Activated CD4-positive, alpha-beta T cell treated with anti-CD3 and anti-CD28 coated beads, Interleukin-2, amount 50 U/mL, for 48 hours (primary cell): ENCODE results near the gene SBF2.

Source experiments
- DNase-seq, 2 experiments: peaks; one replicate each; pipeline ENCODE4 v3.0.0-alpha.2; 2020

Gene SBF2

DNA sequence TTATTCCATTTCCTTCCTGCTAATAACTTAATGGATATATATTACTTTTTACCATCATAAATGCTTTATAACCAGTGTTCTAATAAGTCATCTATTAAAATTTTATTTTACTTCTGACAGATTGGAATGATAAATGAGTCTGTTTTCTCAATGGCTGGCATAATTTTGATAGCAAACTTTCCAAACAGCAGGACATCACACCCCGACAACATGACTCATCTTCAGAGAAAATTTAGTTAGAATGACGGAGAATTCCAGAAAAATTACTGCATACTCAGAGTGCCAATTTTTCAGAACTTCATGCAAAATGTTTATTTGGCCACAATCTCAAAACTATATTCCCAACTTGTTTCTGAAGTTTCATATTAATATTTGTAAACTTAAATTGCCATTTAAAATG lies 455.8 kb downstream of the SBF2 start:
- no peak for DNase-seq

GRCh38 chr11:9834291-9834690 lies 459.7 kb downstream of the SBF2 start:
- no peak for DNase-seq

GRCh38 chr11:9831122-9831521 lies 462.9 kb downstream of the SBF2 start:
- DNase-seq: no peak

GRCh38 chr11:9827708-9828107 lies 466.3 kb downstream of the SBF2 start:
- DNase-seq: no peak

- no peak for DNase-seq
Observed at GRCh38 chr11:9826390-9826789, 467.6 kb downstream of the SBF2 start.

- no peak for DNase-seq
Observed at GRCh38 chr11:9825895-9826294, 468.1 kb downstream of the SBF2 start.

DNA sequence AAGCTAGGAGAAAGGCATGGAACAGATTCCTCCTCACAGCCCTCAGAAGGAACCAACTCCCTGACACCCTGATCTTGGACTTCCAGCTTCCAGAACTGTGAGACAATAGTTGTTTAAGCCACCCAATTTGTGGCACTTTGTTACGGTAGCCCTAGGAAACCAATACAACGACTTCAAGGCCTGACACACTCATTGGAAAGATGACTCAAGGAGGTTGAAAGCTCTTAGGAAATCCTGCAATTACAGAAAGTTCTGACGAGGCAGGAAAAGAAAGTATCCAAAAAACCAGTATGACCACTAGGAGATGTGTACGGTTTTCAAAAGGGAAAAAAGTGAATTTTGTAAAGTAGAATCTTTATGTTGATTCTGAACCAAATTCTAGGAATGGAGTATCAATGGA lies 468.7 kb downstream of the SBF2 start:
- no peak for DNase-seq

DNA sequence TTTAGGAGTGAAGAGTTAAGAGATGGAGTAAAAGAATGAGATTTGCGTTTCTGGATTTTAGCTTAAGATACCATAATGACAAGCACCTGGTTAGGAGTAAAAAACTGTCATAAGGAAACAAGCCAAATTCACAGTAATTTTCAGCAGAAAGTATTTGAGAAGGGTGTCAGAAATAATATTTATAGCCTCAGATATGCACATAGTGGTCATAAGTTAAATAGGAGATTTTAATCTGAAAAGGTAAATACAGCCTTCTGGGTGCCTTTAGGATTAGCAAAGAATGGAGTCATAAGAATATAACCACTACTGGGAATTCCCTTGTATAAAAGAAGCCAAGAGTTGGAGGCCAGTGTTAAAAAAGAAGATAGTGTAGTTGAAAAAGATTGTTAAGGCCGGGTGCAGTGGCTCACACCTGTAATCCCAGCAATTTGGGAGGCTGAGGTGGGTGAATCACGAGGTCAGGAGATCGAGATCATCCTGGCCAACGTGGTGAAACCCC lies 470.1 kb downstream of the SBF2 start:
- DNase-seq: no peak

- DNase-seq: no peak
Observed at GRCh38 chr11:9823439-9823838, 470.6 kb downstream of the SBF2 start.

- DNase-seq: no peak
Observed at GRCh38 chr11:9821008-9821752, 472.8 kb downstream of the SBF2 start.

- DNase-seq: no peak
Observed at GRCh38 chr11:9820260-9820659, 473.8 kb downstream of the SBF2 start.

- DNase-seq: no peak
Observed at GRCh38 chr11:9817191-9817590, 476.8 kb downstream of the SBF2 start.

DNA sequence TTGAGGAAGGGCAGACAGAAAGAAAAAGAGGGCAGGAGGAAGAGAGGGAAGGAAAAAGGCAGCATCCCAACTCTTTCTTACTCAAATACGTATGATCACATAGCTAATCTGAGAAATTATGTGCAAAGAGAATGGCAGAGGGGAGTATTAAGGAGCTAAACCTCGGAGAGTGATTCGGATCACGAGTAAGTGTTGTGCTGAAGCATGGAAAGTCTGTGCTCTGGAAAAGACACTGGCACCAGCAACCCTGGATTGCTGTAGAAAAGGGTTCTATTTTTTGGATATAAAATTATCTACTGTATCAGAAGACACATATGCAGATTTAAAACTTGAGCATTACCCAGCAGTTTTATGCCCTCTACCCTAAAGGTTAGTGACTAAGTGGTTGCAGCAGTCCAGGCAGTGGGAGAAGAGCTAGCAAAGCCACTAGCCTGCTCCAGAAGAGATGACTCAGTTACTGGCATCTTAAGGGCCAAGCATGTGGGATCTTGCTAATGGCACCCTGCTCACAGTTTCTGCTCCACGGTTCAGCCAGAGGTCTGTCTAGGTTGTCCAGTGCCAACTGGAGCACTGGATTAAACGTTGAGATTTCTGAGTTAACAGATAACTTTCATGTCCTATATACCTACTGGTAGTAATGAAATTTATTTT lies 478.4 kb downstream of the SBF2 start:
- DNase-seq: no peak

GRCh38 chr11:9814108-9814507 lies 479.9 kb downstream of the SBF2 start:
- DNase-seq: no peak

- no peak for DNase-seq
Observed at GRCh38 chr11:9808943-9809342, 485.1 kb downstream of the SBF2 start.

DNA sequence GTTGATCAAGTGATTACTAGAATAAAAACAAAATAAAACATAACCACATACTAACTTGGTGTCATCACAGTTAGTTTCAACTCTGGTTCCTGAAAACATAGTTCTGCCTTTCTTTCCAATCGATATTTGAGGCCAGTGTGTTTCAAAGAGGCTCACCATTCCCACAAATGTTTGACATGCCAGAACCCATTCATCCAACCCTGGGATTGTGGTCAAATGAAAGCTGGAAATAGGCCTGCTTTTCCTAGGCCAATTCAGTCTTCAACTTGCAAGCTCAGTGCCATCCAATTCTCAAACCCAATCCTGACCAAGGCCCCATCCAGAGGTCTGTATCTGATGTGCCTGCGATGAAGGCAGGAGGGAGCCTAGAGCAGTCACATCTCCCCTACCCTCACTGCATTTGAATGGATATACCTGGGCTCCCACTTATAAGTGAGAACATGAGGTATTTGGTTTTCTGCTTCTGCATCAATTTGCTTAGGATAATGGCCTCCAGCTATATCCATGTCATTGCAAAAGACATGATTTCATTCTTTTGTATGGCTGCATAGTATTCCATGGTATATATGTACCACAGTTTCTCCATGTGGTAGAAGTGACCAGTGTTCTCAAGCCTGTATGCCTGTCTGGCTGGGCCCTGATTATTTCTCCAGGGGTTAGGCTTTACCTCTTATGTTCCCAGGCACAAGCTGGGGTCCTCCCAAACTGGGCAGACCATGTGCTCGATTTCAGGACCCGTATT lies 486.9 kb downstream of the SBF2 start:
- no peak for DNase-seq

- no peak for DNase-seq
Observed at GRCh38 chr11:9804419-9804902, 489.6 kb downstream of the SBF2 start.

GRCh38 chr11:9803685-9804418 lies 490.2 kb downstream of the SBF2 start:
- DNase-seq: no peak

DNA sequence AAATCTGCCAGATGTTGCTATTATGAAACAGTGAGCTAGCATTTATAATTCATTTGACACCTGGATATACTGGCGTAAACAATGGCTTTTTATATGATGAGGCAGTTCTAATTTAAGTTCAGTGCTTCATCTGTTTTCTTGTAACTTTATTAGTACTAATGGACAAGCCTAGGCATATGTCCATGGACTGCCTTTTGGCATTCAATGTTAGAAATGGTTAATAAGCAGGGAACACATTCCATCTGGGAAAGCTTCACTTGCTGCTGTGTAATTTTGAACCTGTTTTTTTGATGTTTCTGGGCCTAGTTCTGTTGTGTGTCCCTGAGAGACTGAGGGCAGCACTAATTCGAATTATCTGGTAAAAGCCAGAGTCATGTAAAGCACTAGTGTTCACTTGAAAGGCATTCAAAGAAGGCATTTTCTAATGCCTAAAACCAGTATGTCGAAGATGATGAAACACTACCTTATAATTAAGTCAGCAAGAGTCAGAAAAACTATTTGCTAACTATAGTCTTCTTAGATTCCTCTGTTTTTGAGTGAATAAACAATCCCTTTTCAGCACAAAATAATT lies 491.6 kb downstream of the SBF2 start:
- no peak for DNase-seq

DNA sequence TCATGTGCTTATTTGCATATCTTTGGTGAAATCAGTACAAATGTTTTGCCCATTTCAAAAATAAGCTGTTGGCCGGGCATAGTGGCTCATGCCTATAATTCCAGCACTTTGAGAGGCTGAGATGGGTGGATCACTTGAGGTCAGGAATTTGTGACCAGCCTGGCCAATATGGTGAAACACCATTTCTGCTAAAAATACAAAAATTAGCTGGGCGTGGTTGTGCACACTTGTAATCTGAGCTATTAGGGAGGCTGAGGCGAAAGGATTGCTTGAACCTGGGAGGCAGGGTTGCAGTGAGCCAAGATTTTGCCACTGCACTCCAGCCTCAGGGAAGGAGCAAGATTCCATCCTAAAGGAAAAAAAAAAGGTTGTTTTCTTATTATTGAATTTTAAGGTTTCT lies 494.1 kb downstream of the SBF2 start:
- DNase-seq: no peak

DNA sequence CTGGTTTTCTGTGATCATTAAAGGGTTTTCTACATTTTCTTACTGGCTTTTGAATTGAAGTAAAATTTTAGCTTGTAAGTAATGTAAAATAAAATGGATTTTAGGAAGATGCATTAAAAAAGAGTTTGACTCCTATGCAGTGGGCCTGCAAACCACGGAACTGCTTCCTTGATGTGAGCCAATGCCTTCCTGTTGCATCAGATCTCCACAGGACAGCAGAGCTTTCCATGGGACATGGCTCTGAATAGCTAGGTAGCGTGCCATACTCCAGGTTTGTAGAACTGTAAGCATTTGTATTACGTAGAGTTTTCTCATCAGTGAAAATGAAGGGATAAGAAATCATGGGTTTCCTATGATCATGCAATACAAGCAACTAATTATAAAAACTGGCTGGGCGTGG lies 496.7 kb downstream of the SBF2 start:
- DNase-seq: no peak

DNA sequence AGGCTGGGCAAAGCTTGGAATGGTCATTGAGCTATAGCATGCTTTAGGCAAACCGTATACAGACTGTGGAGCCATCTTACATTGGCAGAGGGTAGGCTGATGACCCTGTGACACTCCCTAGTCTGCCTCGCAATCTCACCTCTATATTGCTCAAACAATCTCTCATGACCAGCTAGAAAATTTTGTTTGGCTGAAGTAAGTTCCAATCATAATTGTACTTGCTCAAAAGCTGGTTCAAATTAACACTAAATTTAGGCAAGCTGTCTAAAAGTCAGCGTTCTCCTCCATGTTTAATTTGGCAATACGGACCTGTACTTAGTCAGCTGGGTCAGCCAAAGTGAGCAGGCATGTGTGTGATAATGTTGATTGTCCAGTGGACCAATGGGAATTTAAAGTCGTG lies 497.2 kb downstream of the SBF2 start:
- no peak for DNase-seq

GRCh38 chr11:9796266-9796665 lies 497.8 kb downstream of the SBF2 start:
- DNase-seq: no peak
